A673 (cell line): ENCODE data around the gene CDT1.

ENCODE experiments used
- EZH2 ChIP-seq: fragments of 200-600 bp; sonication (generic); IDR thresholded peaks from 2 replicates; pipeline ENCODE4 v1.6.1; 2017; ENCODE audit warnings: borderline replicate concordance, low read depth, mild to moderate bottlenecking, mixed read lengths, antibody characterized with exemption, low read length; ENCODE audit not compliant: poor library complexity, severe bottlenecking
- TF ChIP-seq, protein P1 (sequence below): fragments of 300-800, 200-600 bp; sonication (generic); conservative IDR thresholded peaks from 2 replicates; pipeline ENCODE4 v1.5.1; 2017; ENCODE audit warnings: low read depth, mild to moderate bottlenecking, antibody characterized with exemption, low read length, moderate library complexity, mixed read lengths

DNA sequence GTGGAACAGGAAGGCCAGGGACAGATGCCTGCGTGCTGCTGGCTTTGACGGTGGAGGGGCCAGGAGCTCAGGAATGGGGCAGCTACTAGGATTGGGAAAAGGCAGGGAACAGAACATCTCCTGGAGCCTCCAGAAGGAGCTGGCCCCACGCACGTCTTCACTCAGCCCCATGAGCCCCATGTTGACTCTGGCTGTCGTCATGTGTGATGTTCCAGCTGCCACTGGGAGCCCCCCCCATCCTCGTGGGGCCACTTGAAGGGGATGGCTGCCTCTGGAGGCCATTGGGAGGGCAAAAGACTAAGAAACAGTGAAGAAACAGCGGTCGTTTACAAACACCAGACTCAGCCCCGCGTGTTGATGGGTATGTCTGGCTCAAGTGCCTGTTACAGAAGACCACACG lies 26.7 kb downstream of the CDT1 start:
- TF ChIP-seq, protein P1, sequence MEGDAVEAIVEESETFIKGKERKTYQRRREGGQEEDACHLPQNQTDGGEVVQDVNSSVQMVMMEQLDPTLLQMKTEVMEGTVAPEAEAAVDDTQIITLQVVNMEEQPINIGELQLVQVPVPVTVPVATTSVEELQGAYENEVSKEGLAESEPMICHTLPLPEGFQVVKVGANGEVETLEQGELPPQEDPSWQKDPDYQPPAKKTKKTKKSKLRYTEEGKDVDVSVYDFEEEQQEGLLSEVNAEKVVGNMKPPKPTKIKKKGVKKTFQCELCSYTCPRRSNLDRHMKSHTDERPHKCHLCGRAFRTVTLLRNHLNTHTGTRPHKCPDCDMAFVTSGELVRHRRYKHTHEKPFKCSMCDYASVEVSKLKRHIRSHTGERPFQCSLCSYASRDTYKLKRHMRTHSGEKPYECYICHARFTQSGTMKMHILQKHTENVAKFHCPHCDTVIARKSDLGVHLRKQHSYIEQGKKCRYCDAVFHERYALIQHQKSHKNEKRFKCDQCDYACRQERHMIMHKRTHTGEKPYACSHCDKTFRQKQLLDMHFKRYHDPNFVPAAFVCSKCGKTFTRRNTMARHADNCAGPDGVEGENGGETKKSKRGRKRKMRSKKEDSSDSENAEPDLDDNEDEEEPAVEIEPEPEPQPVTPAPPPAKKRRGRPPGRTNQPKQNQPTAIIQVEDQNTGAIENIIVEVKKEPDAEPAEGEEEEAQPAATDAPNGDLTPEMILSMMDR, result no peak
- TF ChIP-seq EZH2, result no peak
